T-helper 1 cell (primary cell): ENCODE measurements around the gene DECR2.
"Not testable (repeated sequence)": the region's sequence is repeated elsewhere in the genome, so short reads cannot be mapped to it uniquely, and the experiment has no call there.

Experiments
- DNase-seq, 5 donors: peaks; one replicate each; pipeline ENCODE4 v3.0.0-alpha.2; 2012 to 2020

DECR2 gene

DNA sequence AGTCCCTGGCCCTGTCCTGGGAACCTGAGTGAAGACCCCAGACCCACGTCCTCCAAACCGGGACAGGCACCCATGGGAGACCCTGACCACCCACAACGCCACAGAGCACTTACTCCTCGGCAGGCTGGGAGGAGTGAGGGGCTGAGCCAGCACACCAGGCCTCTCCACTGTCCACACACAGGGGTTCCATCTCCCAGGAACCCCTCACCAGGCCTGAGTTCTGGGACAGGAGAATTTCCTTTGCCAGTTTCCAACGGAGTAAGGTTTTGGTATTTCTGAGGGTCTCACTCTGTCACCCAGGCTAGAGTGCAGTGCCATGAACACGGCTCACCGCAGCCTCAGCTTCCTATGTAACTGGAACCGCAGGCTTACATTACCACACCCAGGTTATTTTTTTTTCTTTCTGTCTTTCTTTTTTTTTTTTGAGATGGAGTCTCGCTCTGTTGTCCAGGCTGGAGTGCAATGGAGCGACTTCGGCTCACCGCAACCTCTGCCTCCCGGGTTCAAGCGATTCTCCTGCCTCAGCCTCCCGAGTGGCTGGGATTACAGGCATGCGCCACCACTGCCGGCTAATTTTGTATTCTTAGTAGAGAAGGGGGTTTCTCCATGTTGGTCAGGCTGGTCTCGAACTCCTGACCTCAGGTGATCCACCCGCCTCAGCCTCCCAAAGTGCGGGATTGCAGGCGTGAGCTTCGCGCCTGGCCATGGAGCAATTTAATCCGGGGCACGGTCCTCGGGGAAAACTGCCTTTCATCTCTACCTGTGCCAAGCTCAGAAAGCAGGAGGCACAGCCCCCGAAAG lies 21.5 kb upstream of the DECR2 start:
- DNase-seq = no peak

- no peak for DNase-seq
Measured at GRCh38 chr16:380762-381011, 21.0 kb upstream of the DECR2 start.

DNA sequence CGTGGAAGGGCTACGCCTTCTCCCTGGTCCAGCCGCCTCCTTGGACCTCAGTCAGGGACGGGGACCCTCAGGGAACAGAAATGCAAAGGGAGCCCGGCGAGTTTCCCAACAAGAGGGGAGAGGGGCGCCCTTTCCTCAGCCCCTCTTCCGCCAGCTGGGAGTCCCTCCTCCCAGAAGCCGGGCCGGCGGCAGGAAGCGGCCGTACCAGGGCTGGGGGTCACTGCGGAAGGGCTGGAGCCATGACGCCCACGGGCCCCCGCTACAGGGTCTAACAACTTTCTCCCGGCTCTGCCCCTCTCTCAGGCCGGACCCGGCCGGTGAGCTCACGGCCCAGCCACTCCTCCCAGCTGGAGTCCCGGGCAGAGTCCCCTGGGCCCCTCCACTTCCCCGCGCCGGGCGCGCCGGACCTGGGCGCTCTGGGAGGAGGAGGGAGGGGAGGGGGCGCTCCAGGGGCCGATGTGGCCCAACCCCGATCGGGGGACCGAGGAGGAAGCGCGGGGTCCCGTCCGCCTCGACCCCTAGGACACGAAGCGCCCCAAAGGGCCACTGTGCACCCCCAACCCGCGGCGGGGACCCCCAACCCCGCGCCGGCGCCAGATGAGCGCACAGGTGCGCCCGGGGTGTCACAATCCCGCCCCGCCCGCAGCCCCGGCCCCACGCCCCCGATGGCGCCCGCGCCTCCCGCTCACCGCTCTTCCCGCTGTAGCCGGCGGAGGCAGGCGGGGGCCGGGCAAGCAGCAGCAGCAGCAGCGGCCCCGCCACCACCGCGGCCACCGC lies 20.5 kb upstream of the DECR2 start:
- DNase-seq = peak in 1 of 5 donors; percentile 32

GRCh38 chr16:381789-382717 lies 19.6 kb upstream of the DECR2 start, which contains the start of gene PGAP6:
Gene PGAP6 (minus strand): TSS chr16:381978. CDS start chr16:381821, 157 bp downstream.
- peak; percentile 52 to 73 (median 61) for DNase-seq

GRCh38 chr16:383326-384051 lies 18.2 kb upstream of the DECR2 start:
- peak in 2 of 5 donors; percentile 34 to 43 for DNase-seq

DNA sequence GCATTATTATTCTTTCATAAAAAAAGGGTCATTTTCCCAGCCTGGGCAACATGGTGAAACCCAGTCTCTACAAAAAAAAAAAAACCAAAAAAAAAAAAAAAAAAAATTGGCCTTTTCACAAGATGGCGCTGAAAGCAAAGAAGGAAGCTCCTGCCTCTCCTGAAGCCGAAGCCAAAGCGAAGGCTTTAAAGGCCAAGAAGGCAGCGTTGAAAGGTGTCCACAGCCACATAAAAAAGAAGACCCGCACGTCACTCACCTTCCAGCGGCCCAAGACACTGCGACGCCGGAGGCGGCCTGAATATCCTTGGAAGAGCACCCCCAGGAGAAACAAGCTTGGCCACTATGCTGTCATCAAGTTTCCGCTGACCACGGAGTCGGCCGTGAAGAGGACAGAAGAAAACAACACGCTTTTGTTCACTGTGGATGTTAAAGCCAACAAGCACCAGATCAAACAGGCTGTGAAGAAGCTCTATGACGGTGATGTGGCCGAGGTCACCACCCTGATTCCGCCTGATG lies 15.0 kb upstream of the DECR2 start:
- DNase-seq = no peak

GRCh38 chr16:387761-388666 lies 13.7 kb upstream of the DECR2 start:
- not testable (repeated sequence) for DNase-seq

DNA sequence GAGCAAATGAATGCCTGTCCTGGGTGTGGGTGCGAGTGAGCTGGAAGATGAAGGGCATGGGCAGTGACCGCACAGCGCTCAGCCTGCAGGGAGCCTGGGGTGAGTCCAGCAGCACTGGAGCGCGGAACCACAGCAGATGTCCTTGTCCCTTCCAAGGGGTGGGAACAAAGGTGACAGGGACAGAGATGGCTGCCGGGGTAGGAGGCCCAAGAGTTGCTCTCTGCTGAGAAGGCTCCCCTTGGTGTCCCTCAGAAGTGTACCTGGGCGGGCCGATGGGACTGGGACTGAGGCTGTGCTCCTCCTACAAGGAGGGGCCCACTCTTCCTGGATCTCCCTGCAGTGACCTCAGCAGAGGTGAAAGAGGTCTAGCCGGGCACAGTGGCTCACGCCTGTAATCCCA lies 12.3 kb upstream of the DECR2 start:
- DNase-seq = no peak

GRCh38 chr16:391885-392335 lies 9.8 kb upstream of the DECR2 start:
- DNase-seq = peak in 4 of 5 donors; percentile 47 to 73 (median 53)

DNA sequence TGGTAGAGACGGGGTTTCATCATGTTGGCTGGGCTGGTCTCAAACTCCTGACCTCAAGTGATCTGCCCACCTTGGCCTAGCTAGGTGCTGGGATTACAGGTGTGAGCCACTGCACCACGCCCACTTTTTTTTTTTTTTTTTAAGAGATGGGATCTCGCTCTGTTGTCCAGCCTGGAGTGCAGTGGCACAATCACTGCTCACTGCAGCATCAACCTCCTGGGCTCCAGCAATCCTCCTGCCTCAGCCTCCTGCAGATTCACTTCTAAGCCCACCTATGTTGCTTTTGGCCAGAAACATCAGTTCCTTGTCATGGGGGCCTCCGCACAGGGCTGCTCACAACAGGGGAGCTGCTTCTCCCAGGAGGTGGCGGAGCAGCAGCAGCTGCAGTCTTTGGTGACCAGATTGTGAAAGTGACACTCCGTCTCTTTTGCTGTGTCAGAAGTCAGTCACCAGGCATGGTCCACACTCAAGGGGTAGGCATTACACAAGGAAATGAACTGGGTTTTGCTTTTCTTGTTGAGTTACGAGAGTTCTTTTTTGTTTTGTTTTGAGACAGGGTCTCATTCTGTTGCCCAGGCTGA lies 9.1 kb upstream of the DECR2 start:
- DNase-seq = no peak

DNA sequence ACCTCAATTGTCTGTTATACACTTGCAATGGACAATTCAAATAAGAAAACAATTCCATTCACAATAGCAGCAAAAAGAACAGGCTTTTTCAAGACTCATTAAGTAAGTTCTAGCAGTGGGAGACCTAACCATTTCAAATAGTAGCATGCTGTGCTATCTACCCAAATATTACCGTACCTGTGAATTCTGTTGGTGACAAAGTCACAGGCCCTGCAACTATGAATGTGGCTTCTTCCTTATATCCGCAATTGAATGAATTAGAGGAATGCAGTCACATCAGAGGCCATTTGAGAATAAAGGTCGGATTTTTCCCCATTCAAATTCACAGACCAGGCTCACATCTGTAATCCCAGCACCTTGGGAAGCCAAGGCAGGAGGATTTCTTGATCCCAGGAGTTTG lies 5.5 kb upstream of the DECR2 start:
- no peak for DNase-seq

DNA sequence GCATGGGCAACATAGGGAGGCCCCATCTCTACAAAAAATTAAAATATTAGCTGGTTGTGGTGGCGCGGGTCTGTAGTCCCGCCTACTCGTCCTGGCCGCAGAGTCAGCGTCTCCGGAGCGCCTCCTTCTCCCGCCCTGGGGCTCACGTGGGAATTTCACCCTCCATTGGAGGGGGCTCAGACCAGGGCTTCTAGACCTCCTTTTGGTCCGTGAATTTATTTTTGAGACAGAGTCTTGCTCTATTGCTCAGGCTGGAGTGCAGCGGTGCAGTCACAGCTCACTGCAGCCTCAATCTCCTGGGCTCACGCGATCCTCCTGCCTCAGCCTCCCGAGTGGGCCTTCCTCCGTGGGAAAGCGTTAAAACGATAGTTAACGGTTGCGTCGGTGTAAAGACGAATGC lies 5.1 kb upstream of the DECR2 start:
- DNase-seq = no peak

DNA sequence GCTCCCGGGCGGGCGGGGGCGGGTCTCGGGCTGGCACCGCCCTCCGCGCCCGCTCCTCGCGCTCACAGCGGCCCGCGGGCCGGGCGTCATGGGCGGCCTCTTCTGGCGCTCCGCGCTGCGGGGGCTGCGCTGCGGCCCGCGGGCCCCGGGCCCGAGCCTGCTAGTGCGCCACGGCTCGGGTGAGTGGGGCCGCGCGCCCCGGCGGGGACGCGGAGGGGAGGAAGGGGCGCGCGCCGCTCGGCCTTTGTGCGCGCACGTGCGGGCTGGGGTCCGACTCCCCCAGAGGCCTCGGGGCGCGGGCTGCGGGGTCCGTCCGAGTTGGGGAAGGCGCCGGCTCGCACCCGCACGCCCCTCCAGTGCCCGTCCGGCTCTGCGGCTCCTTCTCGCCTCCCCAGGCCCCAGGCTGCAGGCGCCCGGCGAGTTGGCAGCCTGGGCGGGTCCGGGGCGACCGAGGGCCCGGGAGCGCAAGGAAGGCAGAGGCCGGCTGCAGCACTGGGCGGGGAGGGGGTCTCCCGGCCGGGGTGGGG lies 4.5 kb upstream of the DECR2 start, which contains the start of gene NME4:
Gene NME4, plus strand, starts transcription at position 65 of the 527 bp plus-strand sequence. Its CDS starts 24 bp downstream, at position 89.
- peak in 1 of 5 donors; percentile 25 for DNase-seq

DNA sequence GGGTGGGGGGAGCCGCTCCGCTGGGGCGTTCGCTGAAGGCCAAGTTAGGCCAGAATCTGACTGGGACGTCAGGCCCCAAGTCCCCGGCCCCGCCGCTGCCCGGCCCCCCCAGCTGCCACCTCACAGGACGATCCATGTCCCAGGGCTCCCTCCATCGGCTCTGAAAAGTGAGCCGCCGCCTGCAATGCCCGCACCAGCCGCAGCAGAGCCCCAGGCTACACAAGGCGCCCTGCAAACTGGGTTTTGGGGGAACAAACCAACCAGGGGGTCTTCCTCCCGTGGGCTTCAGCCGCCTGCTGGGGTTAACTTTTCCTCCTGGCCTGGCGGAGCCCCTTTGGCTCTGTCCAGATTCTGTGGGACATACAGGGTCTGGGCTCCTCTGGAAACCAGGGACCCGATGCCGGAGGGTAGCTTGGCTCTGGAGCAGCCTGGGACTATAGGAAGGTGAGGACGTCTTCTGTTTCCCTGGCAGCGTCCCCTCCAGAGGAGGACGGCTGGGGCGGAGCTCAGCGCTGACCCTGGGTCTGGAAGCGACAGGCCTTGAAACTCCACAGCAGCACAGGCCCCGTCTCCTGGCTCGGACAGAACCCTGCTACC lies 3.9 kb upstream of the DECR2 start:
- peak in 2 of 5 donors; percentile 30 to 35 for DNase-seq

DNA sequence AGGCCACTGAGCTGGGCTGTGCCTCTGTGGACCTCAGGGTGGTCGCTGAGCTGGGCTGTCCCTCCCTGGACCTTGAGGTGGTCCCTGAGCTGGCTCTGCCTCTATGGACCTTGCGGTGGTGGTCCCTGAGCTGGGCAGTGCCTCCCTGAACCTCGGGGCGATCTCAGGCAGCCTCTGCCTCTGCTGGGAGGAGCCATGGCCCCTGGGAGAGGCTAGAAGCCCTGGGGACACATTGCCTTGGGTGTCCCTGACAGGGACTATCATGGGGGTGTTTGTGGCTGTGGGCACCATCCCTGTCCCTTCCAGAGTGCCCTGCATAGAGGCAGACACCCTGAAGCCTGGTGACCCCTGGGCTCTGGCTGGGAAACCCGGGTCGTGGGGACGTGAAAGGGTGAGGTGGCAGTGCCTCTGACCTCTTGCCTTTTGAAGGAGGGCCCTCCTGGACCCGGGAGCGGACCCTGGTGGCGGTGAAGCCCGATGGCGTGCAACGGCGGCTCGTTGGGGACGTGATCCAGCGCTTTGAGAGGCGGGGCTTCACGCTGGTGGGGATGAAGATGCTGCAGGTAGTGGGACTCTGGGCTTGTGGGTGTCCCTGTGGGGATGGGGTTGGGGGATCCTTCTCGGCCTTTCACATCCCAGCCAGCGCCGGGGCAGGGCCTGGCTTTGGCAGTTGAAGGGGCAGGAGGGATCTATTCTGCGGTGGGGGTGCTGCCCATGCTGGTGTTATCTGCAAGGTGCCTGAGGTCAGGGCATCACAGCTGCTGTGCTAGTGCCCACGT lies 2.9 kb upstream of the DECR2 start:
- DNase-seq = no peak

GRCh38 chr16:399340-400019 lies 2.2 kb upstream of the DECR2 start:
- no peak for DNase-seq

GRCh38 chr16:400061-400591 lies 1.6 kb upstream of the DECR2 start:
- DNase-seq = no peak

GRCh38 chr16:404971-405486 lies 3.3 kb downstream of the DECR2 start:
- no peak for DNase-seq
